Measurements from ENCODE around the gene AMER3. TPM values are rescaled to one million over a fixed set of nuclear protein-coding genes. Genes with fewer than 3 reads are reported as not detected.

AMER3 gene
- total and polyA plus RNA-seq, 10 of the 15 experiments (the other 5 are each of a cell fraction or from before 2014, with no cell fraction given), result not detected

GRCh38 chr2:130785466-130786055 lies 30.2 kb downstream of the AMER3 start:
- in situ Hi-C loops (cut with MboI), result no loop called here

More at GRCh38 chr2:130785466-130786055, 30.2 kb downstream of the AMER3 start:
- no TSS peak for BruUV-seq (replicated peaks)
- POLR2A ChIA-PET, result no interaction called here
- RAD21 ChIA-PET (ENCODE audit: unreplicated experiment), result no interaction called here
- no peak for ATAC-seq
- H4K20me1 ChIP-seq (ENCODE audit: control insufficient read depth, insufficient read depth), result no peaks in the 10 kb centered on the region
- H3K27me3 ChIP-seq (replicated peaks in 1 of 2; ENCODE audit: control insufficient read depth in 2 of 2, insufficient read depth in 2 of 2, low read length in 1 of 2), result no peaks in the 10 kb centered on the region; a peak in 1 of 4 replicates
- H3K4me2 ChIP-seq (ENCODE audit: control insufficient read depth, insufficient read depth), result no peak overlapping the region
- no peak overlapping the region for H2AFZ ChIP-seq (ENCODE audit: control insufficient read depth, low read depth, low read length)
- H3K79me2 ChIP-seq (ENCODE audit: control insufficient read depth, insufficient read depth, low read length), result no peaks in the 10 kb centered on the region
- H3K9me3 ChIP-seq (replicated peaks; ENCODE audit: control insufficient read depth, insufficient read depth, low read length), result no peaks in the 10 kb centered on the region
- WGBS (ENCODE audit: insufficient coverage, insufficient replicate concordance, low lambda C conversion rate, missing lambda C conversion rate), result 45% methylated on average over 12 of the region's 12 CpGs
- H3K36me3 ChIP-seq (ENCODE audit: control insufficient read depth in 2 of 2, insufficient read depth in 2 of 2, low read length in 1 of 2), result no peaks in the 10 kb centered on the region
- SMC1A ChIA-PET (ENCODE audit: uncharacterized antibody, unreplicated experiment), result no interaction called here
- intact Hi-C loops (cut with micrococcal nuclease; ENCODE audit: unreplicated experiment), result no loop called here
- TF ChIP-seq BCLAF1 (IDR thresholded peaks at IDR 0.05) (no peak), FOXM1 (IDR thresholded peaks at IDR 0.05; ENCODE audit: low read depth, low read length) (no peak), SIX5 (IDR thresholded peaks at IDR 0.05; ENCODE audit: low read depth, low read length, severe bottlenecking) (no peak), POLR2A (IDR thresholded peaks at IDR 0.05; ENCODE audit: low read depth, low read length) (no peak), FOXK2 (IDR thresholded peaks at IDR 0.05) (no peak), MEF2A (IDR thresholded peaks at IDR 0.05; ENCODE audit: insufficient read depth, low read depth, low read length) (no peak), IRF4 (IDR thresholded peaks at IDR 0.05; ENCODE audit: low read depth, low read length) (no peak), NFYB (IDR thresholded peaks at IDR 0.05; ENCODE audit: insufficient read depth, low read depth, low read length) (no peak), CHD2 (IDR thresholded peaks at IDR 0.05; ENCODE audit: borderline replicate concordance, low read depth, low read length) (no peak)
- CTCF ChIA-PET, result no interaction called here
- no peak for DNase-seq (ENCODE audit: low read depth, low spot score)
- no peak overlapping the region for H3K9ac ChIP-seq (ENCODE audit: control insufficient read depth, insufficient read depth, low read length)
- no peak overlapping the region for H3K4me3 ChIP-seq
- H3K27ac ChIP-seq (ENCODE audit: control insufficient read depth, insufficient read depth), result no peak overlapping the region
- FAIRE-seq, result no peak
- no peaks in the 10 kb centered on the region for H3K4me1 ChIP-seq (ENCODE audit: control insufficient read depth, insufficient read depth, low read length)
